GM23338 (cell line): ENCODE results near the gene TMEM43. TPM values are rescaled to one million over a fixed set of nuclear protein-coding genes. Genes with fewer than 3 reads are reported as not detected.

Experiments used
- ATAC-seq: fragments of 200-7000 bp; cut with Tn5 transposase; 3 replicates; pipeline ENCODE4 v1.9.1; 2020
- DNase-seq: peaks from one replicate; pipeline ENCODE4 v3.0.0-alpha.2; 2015; ENCODE audit warnings: low spot score
- H2AFZ ChIP-seq: fragments of 200-600 bp; sonication (generic); 2 replicates; pipeline ENCODE4 v1.8.0; 2016; ENCODE audit warnings: antibody characterized with exemption, mild to moderate bottlenecking, moderate library complexity
- H3F3A ChIP-seq: fragments of 200-600 bp; sonication (generic); replicated peaks from 2 replicates; pipeline ENCODE4 v1.8.0; 2017; ENCODE audit warnings: antibody characterized with exemption, mixed run types, low read depth
- H3K27ac ChIP-seq: fragments of 200-600 bp; sonication (generic); 2 replicates; pipeline ENCODE4 v1.6.1; 2016; ENCODE audit warnings: low read depth
- H3K27me3 ChIP-seq: fragments of 200-600 bp; sonication (generic); 2 replicates; pipeline ENCODE4 v1.8.0; 2016; ENCODE audit warnings: mild to moderate bottlenecking, mixed run types, moderate library complexity; ENCODE audit not compliant: insufficient read depth
- H3K36me3 ChIP-seq: fragments of 200-600 bp; sonication (generic); 2 replicates; pipeline ENCODE4 v1.8.0; 2016; ENCODE audit warnings: mild to moderate bottlenecking; ENCODE audit not compliant: insufficient read depth
- H3K4me1 ChIP-seq: fragments of 200-600 bp; sonication (generic); 2 replicates; pipeline ENCODE4 v1.8.0; 2016; ENCODE audit warnings: mild to moderate bottlenecking, moderate library complexity; ENCODE audit not compliant: insufficient read depth
- H3K4me2 ChIP-seq: fragments of 200-600 bp; sonication (generic); 2 replicates; pipeline ENCODE4 v1.7.1; 2017; ENCODE audit warnings: mixed run types
- H3K4me3 ChIP-seq: fragments of 200-600 bp; sonication (generic); 2 replicates; pipeline ENCODE4 v1.6.1; 2016; ENCODE audit warnings: mixed run types
- H3K79me2 ChIP-seq: fragments of 200-600 bp; sonication (generic); replicated peaks from 2 replicates; pipeline ENCODE4 v1.8.0; 2017; ENCODE audit warnings: mild to moderate bottlenecking; ENCODE audit not compliant: insufficient read depth
- H3K9me2 ChIP-seq: fragments of 200-600 bp; sonication (generic); 2 replicates; pipeline ENCODE4 v1.8.0; 2017; ENCODE audit not compliant: insufficient read depth
- H4K20me1 ChIP-seq: fragments of 200-600 bp; sonication (generic); replicated peaks from 2 replicates; pipeline ENCODE4 v1.8.0; 2017; ENCODE audit warnings: mild to moderate bottlenecking; ENCODE audit not compliant: insufficient read depth
- H3K27ac Mint-ChIP-seq: 2 replicates; pipeline ENCODE4 v1.8.0; 2020; ENCODE audit warnings: inconsistent platforms, mild to moderate bottlenecking, moderate library complexity, mixed read lengths
- H3K27me3 Mint-ChIP-seq: 3 replicates; pipeline ENCODE4 v1.8.0; 2022; ENCODE audit warnings: low read depth, mild to moderate bottlenecking, moderate library complexity, mixed read lengths, inconsistent platforms; ENCODE audit not compliant: insufficient read depth, poor library complexity
- H3K36me3 Mint-ChIP-seq: 3 replicates; pipeline ENCODE4 v1.8.0; 2021; ENCODE audit warnings: low read depth, mild to moderate bottlenecking, inconsistent platforms, moderate library complexity, mixed read lengths
- H3K4me1 Mint-ChIP-seq: 3 replicates; pipeline ENCODE4 v1.8.0; 2020; ENCODE audit warnings: mild to moderate bottlenecking, inconsistent platforms, mixed read lengths
- H3K4me3 Mint-ChIP-seq: 3 replicates; pipeline ENCODE4 v1.8.0; 2021; ENCODE audit warnings: moderate library complexity, mild to moderate bottlenecking, inconsistent platforms, mixed read lengths
- H3K9me3 Mint-ChIP-seq: 3 replicates; pipeline ENCODE4 v1.8.0; 2020; ENCODE audit warnings: moderate library complexity, mild to moderate bottlenecking, inconsistent platforms, mixed read lengths
- CTCF ChIP-seq, 2 experiments: fragments of 200-600 bp in 1 of 2; sonication (generic) in 1 of 2; conservative IDR thresholded peaks; 2 replicates each; pipeline versions ENCODE4 v1.5.1 to v1.6.1; 2016 to 2017; ENCODE audit warnings: antibody characterized with exemption in 2 of 2, low read depth in 2 of 2, mild to moderate bottlenecking in 2 of 2, moderate library complexity in 1 of 2
- ETS1 ChIP-seq: IDR thresholded peaks from 2 replicates; pipeline ENCODE4 v1.6.1; 2016; ENCODE audit warnings: antibody characterized with exemption
- JUNB ChIP-seq: IDR thresholded peaks from one replicate; pipeline ENCODE4 v1.6.1; 2016; ENCODE audit warnings: antibody characterized with exemption; ENCODE audit not compliant: unreplicated experiment
- NANOG ChIP-seq: IDR thresholded peaks from 2 replicates; pipeline ENCODE4 v1.6.1; 2016; ENCODE audit warnings: antibody characterized with exemption, borderline replicate concordance
- POLR2AphosphoS5 ChIP-seq: IDR thresholded peaks from 2 replicates; pipeline ENCODE4 v1.6.1; 2016; ENCODE audit warnings: antibody characterized with exemption, low read depth
- REST ChIP-seq: IDR thresholded peaks from one replicate; pipeline ENCODE4 v1.6.1; 2018; ENCODE audit warnings: antibody characterized with exemption; ENCODE audit not compliant: unreplicated experiment
- STAT1 ChIP-seq: IDR thresholded peaks from one replicate; pipeline ENCODE4 v1.6.1; 2016; ENCODE audit warnings: antibody characterized with exemption; ENCODE audit not compliant: unreplicated experiment
- ZNF331 ChIP-seq: fragments of 250-450 bp; sonication (Bioruptor Pico); IDR thresholded peaks from 2 replicates; pipeline ENCODE4 v1.5.0; 2020; ENCODE audit warnings: low read depth, mild to moderate bottlenecking, moderate library complexity
- polyA plus RNA-seq: library from polyadenylated mRNA; unstranded; fragments of >200 nt; fragmentation: Nextera tagmentation; extraction: Ambion mirVana; gene quantifications from 2 replicates; pipeline ENCODE4 v1.2.1, GENCODE V29; 2016
- total RNA-seq: library from RNA; depleted of rRNA; stranded (reverse); fragments of >200 nt; shearing (Covaris generic); gene quantifications from 2 replicates; pipeline ENCODE4 v1.2.3, GENCODE V29; 2014

TMEM43 gene
- total and polyA plus RNA-seq, 2 experiments from 2014 or later, result 15.9 to 34.7 TPM

- Mint-ChIP-seq H3K9me3 (peaks cover 7% of the 10 kb centered on the region; the same call in 2 of the 3 replicates), H3K4me1 (no peaks in the 10 kb centered on the region), H3K4me3 (no peak overlapping the region), H3K27me3 (peaks cover 2% of the 10 kb centered on the region), H3K27ac (no peak overlapping the region), H3K36me3 (peaks cover 86% of the 10 kb centered on the region)
- no peak for TF ChIP-seq JUNB
- no peak for TF ChIP-seq STAT1
- no peak for TF ChIP-seq ZNF331 (CRISPR knock-in tag)
- TF ChIP-seq NANOG, result no peak
- TF ChIP-seq ETS1, result no peak
- H2AFZ ChIP-seq, result no peak overlapping the region
- ATAC-seq (no peak), DNase-seq (no peak)
- H3F3A ChIP-seq, result no peaks in the 10 kb centered on the region
- H4K20me1 ChIP-seq, result 0 out of 2 replicates have a peak, but pooled peaks cover 5% of the 10 kb centered on the region
- H3K4me3 ChIP-seq, result no peak overlapping the region
- H3K36me3 ChIP-seq, result peaks cover 48% of the 10 kb centered on the region
- no peaks in the 10 kb centered on the region for H3K4me1 ChIP-seq
- no peak overlapping the region for H3K27ac ChIP-seq
- H3K79me2 ChIP-seq, result 0 out of 2 replicates have a peak, but pooled peaks cover 3% of the 10 kb centered on the region
- H3K27me3 ChIP-seq, result no peaks in the 10 kb centered on the region
- H3K9me2 ChIP-seq, result no peaks in the 10 kb centered on the region
- no peak overlapping the region for H3K4me2 ChIP-seq
Measured at GRCh38 chr3:14158370-14158769, 33.5 kb downstream of the TMEM43 start.

- Mint-ChIP-seq H3K27ac (no peak overlapping the region), H3K4me3 (no peak overlapping the region), H3K4me1 (no peaks in the 10 kb centered on the region), H3K9me3 (peaks cover 7% of the 10 kb centered on the region; the same call in 2 of the 3 replicates), H3K36me3 (peaks cover 88% of the 10 kb centered on the region), H3K27me3 (peaks cover 2% of the 10 kb centered on the region)
- H3K4me2 ChIP-seq, result no peak overlapping the region
- H3K4me1 ChIP-seq, result no peaks in the 10 kb centered on the region
- no peaks in the 10 kb centered on the region for H3K27me3 ChIP-seq
- peaks cover 57% of the 10 kb centered on the region for H3K36me3 ChIP-seq
- H3F3A ChIP-seq, result no peaks in the 10 kb centered on the region
- DNase-seq (no peak), ATAC-seq (no peak)
- H2AFZ ChIP-seq, result no peak overlapping the region
- no peak overlapping the region for H3K4me3 ChIP-seq
- H3K27ac ChIP-seq, result no peak overlapping the region
- 0 out of 2 replicates have a peak, but pooled peaks cover 3% of the 10 kb centered on the region for H3K79me2 ChIP-seq
- no peak for TF ChIP-seq JUNB
- no peak for TF ChIP-seq ZNF331 (CRISPR knock-in tag)
- no peak for TF ChIP-seq CTCF (conservative IDR thresholded peaks at IDR 0.05; ENCODE audit: low read depth in 2 of 2)
- TF ChIP-seq REST, result no peak
- TF ChIP-seq POLR2AphosphoS5, result no peak
- 0 out of 2 replicates have a peak, but pooled peaks cover under 1% of the 10 kb centered on the region for H4K20me1 ChIP-seq
- H3K9me2 ChIP-seq, result no peaks in the 10 kb centered on the region
Measured at GRCh38 chr3:14159426-14159825, 34.6 kb downstream of the TMEM43 start.
